Subcutaneous adipose tissue (tissue), 4 donors: ENCODE data around the gene AGBL1. TPM values are rescaled to one million over a fixed set of nuclear protein-coding genes. Genes with fewer than 3 reads are reported as not detected.

Source experiments
- total RNA-seq, 4 donors: library from RNA; depleted of rRNA; stranded (reverse); fragments of >200 nt; gene quantifications; one replicate each; pipeline ENCODE4 v1.1.0, GENCODE V29; 2016
- TF ChIP-seq, protein P1 (sequence below): fragments of 450-650 bp; IDR thresholded peaks from one replicate; pipeline ENCODE4 v1.5.1; 2016; ENCODE audit warnings: low read depth, mild to moderate bottlenecking, control low read depth, antibody characterized with exemption, moderate library complexity

Gene AGBL1
- total RNA-seq, 4 donors from 2014 or later, result not detected

DNA sequence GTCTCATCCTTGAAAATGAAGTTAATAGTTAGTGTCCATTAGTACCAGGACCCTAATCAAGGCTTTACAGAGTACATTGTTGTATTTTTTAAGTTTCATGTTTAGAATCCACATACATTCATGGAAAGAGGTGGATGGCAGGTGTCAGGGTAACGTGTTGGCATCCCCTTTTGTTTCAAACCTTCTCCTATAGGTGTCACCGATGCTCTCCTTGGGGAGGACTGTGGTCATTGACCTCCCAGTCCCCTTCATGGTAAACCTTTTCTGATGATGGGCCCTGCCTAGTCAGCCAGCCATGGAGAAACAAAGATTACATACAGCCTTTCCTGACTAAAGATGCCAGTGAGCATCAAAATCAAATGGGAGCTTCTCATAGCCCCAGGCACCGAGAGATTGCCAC is 574.8 kb downstream of the AGBL1 start:
- TF ChIP-seq, protein P1, sequence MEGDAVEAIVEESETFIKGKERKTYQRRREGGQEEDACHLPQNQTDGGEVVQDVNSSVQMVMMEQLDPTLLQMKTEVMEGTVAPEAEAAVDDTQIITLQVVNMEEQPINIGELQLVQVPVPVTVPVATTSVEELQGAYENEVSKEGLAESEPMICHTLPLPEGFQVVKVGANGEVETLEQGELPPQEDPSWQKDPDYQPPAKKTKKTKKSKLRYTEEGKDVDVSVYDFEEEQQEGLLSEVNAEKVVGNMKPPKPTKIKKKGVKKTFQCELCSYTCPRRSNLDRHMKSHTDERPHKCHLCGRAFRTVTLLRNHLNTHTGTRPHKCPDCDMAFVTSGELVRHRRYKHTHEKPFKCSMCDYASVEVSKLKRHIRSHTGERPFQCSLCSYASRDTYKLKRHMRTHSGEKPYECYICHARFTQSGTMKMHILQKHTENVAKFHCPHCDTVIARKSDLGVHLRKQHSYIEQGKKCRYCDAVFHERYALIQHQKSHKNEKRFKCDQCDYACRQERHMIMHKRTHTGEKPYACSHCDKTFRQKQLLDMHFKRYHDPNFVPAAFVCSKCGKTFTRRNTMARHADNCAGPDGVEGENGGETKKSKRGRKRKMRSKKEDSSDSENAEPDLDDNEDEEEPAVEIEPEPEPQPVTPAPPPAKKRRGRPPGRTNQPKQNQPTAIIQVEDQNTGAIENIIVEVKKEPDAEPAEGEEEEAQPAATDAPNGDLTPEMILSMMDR, result no peak

DNA sequence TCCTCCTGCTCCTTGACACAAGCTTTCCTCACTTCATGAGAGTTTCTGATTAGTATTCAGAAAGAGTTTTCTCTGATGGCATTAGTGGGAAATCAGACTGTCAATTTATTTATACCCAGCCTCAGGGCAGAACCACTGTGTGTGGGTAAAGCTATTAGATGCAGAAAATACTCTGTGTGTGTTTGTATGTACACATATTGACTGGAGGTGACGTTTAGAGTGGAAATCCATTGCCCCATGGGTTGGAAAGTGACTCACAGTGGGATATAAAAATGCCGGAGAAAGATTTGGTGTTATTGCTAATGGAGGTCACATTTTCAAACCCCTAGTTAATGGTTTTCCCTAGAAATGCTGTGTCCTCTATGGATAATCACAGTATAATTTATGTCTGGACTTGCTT is 577.6 kb downstream of the AGBL1 start:
- TF ChIP-seq, protein P1, result no peak

DNA sequence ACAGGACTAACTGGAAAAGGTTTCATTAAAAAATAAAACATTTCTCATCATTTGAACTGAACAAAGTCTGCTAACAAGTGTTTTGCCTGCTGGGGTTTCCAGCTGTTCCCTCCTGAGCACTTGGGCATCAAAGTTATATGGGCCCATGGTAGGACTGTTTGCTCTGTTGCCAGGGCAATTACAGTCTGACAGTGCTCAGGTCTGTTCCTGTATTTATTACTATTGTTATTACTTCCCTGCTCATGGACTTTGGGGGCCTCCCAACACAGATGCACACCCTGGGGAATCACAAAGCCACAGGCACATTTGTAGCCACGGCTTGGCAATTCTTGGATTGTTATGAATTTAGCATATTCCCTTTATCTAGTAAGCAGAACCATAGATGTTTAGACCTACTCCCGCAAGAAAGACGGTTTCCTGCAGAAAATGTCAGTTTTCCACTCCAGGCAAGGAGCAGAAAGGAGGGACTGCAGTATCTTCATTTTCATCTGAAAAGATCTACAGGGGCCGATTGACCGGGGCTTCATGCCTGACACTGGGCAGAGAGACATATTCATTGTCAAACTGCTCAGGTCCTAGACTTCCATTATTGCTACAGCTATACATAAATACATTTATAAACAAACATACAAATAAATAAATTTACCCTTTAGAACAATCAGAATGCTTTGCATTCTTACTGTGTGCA is 580.2 kb downstream of the AGBL1 start:
- TF ChIP-seq, protein P1, result no peak

DNA sequence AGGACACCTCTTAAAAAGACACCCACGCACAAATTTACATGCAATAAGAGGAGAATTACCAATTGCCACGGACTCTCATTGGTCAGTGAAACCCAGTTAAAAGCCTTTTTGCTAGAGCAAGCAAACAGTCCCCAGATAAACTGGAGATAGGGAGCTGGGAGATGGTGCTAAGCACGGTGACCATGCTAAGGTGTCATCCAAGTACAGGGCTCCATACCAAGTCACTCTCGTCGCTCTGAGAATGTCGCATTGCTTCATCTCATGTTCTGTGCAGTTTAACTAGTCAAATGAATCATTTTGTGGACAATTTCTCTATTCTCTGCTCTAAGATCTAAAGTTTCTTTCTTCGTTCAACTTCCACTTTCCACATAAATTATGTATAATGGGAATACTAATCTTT is 581.9 kb downstream of the AGBL1 start:
- TF ChIP-seq, protein P1, result no peak

DNA sequence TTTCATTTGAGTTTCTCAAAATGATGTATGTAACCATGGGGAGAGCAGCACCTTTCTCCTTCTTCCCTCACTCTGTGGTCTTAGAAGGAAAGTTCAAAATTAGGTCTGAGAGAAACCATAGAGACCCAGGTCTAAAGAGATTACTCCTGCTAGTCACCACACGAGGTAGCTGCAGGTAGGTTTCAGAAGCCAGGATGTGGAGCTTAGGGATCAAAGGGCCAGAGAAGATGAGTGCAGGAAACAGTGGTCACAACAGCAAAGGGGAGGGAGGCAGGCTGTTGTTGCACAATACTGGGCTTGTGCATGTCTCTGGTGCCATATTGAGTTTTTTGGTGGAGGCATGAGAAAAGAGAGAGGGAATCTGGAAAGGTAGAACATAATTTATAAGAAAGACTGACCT is 583.6 kb downstream of the AGBL1 start:
- TF ChIP-seq, protein P1, result no peak

DNA sequence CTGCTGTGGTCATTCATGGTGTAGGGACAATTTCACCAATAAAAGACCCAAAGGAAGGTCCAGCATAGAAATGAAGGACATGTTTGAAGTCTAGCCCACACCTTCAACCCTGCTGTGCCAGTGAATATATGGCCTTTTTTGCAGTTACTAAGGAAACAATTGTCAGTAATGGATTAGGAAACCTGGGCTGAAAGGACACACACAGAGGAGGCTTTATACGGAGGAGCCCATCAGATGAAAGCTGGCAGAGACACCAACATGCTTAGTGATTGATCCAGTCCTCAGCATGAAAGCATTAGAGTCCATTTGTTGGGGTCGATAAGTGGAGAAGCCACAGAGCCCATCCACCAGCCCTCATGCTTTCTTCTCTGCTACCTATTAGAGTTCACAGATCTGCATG is 584.3 kb downstream of the AGBL1 start:
- TF ChIP-seq, protein P1, result no peak

DNA sequence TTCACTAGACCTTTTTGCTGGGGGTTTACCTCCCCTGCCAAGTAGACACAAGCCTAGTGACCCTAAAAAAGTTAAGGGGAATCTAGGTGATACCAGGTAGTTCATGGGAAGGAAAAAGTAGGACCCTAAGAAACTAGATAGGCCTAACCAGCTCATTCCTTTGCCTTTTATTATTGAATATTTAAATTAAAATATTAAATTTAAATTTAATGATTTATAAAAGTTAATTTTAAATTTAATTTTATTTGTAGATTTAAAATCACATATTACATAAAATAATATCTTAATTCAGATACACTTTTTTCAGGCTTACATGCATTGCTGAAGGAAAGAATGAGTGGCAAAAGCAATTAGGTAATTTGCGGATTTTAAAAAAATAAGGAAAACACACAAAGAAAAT is 584.9 kb downstream of the AGBL1 start:
- TF ChIP-seq, protein P1, result no peak
